GM12874 (cell line): ENCODE measurements around the gene NRARP.

Experiments used
- CTCF ChIP-seq: IDR thresholded peaks from 2 replicates; pipeline ENCODE4 v1.5.1; 2011; ENCODE audit warnings: low read depth, mild to moderate bottlenecking, control low read depth, low read length, moderate library complexity; ENCODE audit not compliant: insufficient read depth

NRARP gene

GRCh38 chr9:137302118-137302448 lies at the start of gene NRARP:
Gene NRARP (minus strand): TSS chr9:137302271. CDS start chr9:137301928, 343 bp downstream.
- TF ChIP-seq CTCF: no peak

- no peak for TF ChIP-seq CTCF
Measured at GRCh38 chr9:137350696-137351584, 48.9 kb upstream of the NRARP start.

GRCh38 chr9:137349471-137350033 lies 47.5 kb upstream of the NRARP start:
- no peak for TF ChIP-seq CTCF

GRCh38 chr9:137348769-137349470 lies 46.8 kb upstream of the NRARP start:
- TF ChIP-seq CTCF: no peak

GRCh38 chr9:137347928-137348327 lies 45.9 kb upstream of the NRARP start:
- no peak for TF ChIP-seq CTCF

- TF ChIP-seq CTCF: no peak
Measured at GRCh38 chr9:137342482-137342881, 40.4 kb upstream of the NRARP start.

- no peak for TF ChIP-seq CTCF
Measured at GRCh38 chr9:137341227-137341626, 39.2 kb upstream of the NRARP start.
